ENCODE measurements around the gene GPRIN2. TPM values are rescaled to one million over a fixed set of nuclear protein-coding genes. Genes with fewer than 3 reads are reported as not detected.

The GPRIN2 gene
- polyA plus RNA-seq, 1 donor from 2014 or later = 7.1 TPM

DNA sequence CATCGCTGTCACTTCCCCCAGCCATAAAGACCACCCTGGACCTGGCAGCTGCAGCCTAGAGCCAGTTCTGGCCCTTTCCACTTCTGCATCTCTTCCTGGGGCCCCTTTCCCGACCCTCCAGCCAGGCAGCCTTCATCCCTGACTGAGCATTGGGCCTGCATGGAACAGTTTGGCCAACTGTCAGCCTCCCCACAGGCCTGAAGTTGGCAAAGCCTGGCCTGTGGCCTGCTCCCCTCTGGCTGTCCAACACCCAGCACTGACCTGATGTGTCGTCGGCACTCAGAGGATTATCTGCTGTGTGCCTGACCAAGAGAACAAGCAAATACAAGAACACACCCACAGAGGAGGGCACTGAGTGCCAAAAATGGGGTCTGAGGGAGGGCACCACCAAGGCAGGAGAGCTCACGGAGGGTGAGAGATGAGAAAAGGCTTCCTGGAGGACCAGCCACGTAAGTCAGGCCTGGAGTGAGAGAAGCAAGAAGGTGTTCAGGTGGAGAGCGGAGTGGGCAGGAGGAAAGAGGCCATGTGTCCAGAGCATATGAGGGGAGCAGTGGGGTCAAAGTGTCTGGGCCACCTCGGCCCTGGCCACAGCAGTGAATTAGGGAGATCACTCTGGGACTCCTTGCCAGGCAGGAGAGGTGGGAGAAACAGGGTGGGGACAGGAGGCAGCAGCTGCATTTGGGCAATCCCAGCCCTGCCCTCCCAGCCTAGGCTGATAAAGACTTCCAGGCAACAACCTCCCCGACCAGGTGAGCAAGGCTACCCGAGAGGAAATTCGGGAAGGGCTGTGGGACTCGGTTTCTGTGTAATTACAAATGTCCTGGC lies 4.5 kb downstream of the GPRIN2 start:
- H4K20me1 ChIP-seq (ENCODE audit: insufficient read depth) = no peaks in the 10 kb centered on the region
- H2AFZ ChIP-seq (ENCODE audit: low read depth, low read length) = no peak overlapping the region

DNA sequence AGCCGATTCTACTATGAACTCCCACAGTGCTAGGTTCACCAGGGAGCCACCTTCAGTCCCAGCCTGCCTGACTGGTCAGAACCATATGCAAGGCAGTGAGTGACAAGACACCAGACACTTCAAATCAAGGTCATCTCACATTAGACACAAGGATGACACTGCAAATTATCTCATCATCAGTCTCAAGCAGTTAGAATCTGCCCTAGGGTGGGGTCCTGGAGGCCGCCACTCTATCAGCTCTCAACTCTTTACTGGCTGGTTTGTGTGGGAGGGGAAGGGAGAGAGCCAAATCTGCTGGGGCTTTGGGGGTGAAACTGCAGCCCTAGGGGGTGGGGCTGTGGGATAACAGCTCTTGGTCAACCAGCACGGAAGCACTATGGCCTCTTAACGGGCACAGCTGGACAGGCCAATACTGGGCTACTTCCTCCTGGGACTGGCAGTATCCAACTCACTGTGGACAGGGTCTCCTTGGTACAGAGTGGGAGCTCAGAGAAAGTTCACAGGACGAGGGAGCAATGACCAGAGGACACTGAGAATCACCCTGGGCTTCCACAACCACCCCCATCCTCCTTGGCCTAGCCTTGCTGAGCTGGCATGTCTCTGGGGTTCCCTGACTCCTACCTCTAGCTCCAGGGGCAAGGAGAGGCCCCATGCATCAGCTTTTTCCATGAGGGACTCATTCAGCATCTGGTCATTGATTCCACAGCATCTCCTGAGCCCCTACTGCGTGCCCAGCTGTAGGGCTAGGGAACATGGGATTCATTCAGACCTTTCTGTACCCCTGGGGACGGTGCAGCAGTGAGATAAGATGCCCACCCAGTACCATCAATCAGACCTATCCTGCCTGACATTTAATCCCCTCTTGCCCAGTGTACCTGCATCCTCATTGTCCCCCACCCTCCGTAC lies 5.4 kb downstream of the GPRIN2 start:
- Histone ChIP-seq H3K4me3 (ENCODE audit: low read length) (no peak overlapping the region), H3K79me2 (replicated peaks; ENCODE audit: insufficient read depth, low read length) (no peaks in the 10 kb centered on the region), H3K27ac (ENCODE audit: low read length) (no peak overlapping the region), H3K4me2 (ENCODE audit: low read length) (no peak overlapping the region), H3K27me3 (ENCODE audit: insufficient read depth, low read depth, low read length) (peaks cover 6% of the 10 kb centered on the region), H3K9me3 (ENCODE audit: low read length) (no peaks in the 10 kb centered on the region), H3F3A (ENCODE audit: insufficient read depth, low read length, poor library complexity, severe bottlenecking) (no peaks in the 10 kb centered on the region), H3K36me3 (ENCODE audit: insufficient read depth, low read length) (no peaks in the 10 kb centered on the region), H3K9me2 (ENCODE audit: insufficient read depth, low read length) (no peaks in the 10 kb centered on the region), H3K9ac (ENCODE audit: low read length) (no peak overlapping the region), H2AFZ (ENCODE audit: low read depth, low read length) (no peak overlapping the region), H4K20me1 (ENCODE audit: insufficient read depth) (no peaks in the 10 kb centered on the region)
- TF ChIP-seq RAD21 (conservative IDR thresholded peaks at IDR 0.05) = no peak
- TF ChIP-seq, protein P1, sequence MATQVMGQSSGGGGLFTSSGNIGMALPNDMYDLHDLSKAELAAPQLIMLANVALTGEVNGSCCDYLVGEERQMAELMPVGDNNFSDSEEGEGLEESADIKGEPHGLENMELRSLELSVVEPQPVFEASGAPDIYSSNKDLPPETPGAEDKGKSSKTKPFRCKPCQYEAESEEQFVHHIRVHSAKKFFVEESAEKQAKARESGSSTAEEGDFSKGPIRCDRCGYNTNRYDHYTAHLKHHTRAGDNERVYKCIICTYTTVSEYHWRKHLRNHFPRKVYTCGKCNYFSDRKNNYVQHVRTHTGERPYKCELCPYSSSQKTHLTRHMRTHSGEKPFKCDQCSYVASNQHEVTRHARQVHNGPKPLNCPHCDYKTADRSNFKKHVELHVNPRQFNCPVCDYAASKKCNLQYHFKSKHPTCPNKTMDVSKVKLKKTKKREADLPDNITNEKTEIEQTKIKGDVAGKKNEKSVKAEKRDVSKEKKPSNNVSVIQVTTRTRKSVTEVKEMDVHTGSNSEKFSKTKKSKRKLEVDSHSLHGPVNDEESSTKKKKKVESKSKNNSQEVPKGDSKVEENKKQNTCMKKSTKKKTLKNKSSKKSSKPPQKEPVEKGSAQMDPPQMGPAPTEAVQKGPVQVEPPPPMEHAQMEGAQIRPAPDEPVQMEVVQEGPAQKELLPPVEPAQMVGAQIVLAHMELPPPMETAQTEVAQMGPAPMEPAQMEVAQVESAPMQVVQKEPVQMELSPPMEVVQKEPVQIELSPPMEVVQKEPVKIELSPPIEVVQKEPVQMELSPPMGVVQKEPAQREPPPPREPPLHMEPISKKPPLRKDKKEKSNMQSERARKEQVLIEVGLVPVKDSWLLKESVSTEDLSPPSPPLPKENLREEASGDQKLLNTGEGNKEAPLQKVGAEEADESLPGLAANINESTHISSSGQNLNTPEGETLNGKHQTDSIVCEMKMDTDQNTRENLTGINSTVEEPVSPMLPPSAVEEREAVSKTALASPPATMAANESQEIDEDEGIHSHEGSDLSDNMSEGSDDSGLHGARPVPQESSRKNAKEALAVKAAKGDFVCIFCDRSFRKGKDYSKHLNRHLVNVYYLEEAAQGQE (IDR thresholded peaks at IDR 0.05; ENCODE audit: borderline replicate concordance) = no peak
- TF ChIP-seq EZH2 (IDR thresholded peaks at IDR 0.05; ENCODE audit: borderline replicate concordance, insufficient read depth, low read length, poor library complexity, severe bottlenecking) = no peak
- TF ChIP-seq SMC3 (conservative IDR thresholded peaks at IDR 0.05; ENCODE audit: poor library complexity) = no peak
- TF ChIP-seq TAF1 (IDR thresholded peaks at IDR 0.05; ENCODE audit: low read depth) = no peak
- TF ChIP-seq EP300 (conservative IDR thresholded peaks at IDR 0.05; ENCODE audit: poor library complexity, severe bottlenecking) = no peak

More for the DNA sequence above, 4.5 kb downstream of the GPRIN2 start:
- Histone ChIP-seq H3K4me3 (ENCODE audit: low read length) (no peak overlapping the region), H3K79me2 (replicated peaks; ENCODE audit: insufficient read depth, low read length) (no peaks in the 10 kb centered on the region), H3K9ac (ENCODE audit: low read length) (no peak overlapping the region), H3K4me2 (ENCODE audit: low read length) (no peak overlapping the region), H3K27me3 (ENCODE audit: insufficient read depth, low read depth, low read length) (peaks cover 14% of the 10 kb centered on the region), H3K27ac (ENCODE audit: low read length) (no peak overlapping the region), H3K9me2 (ENCODE audit: insufficient read depth, low read length) (no peaks in the 10 kb centered on the region), H3F3A (ENCODE audit: insufficient read depth, low read length, poor library complexity, severe bottlenecking) (no peaks in the 10 kb centered on the region), H3K36me3 (ENCODE audit: insufficient read depth, low read length) (no peaks in the 10 kb centered on the region), H3K9me3 (ENCODE audit: low read length) (no peaks in the 10 kb centered on the region)
- no peak for TF ChIP-seq MXI1 (conservative IDR thresholded peaks at IDR 0.05; ENCODE audit: poor library complexity, severe bottlenecking)
- TF ChIP-seq, protein P1 (IDR thresholded peaks at IDR 0.05; ENCODE audit: borderline replicate concordance) = no peak
- no peak for TF ChIP-seq RAD21 (conservative IDR thresholded peaks at IDR 0.05)
- TF ChIP-seq, protein P2, sequence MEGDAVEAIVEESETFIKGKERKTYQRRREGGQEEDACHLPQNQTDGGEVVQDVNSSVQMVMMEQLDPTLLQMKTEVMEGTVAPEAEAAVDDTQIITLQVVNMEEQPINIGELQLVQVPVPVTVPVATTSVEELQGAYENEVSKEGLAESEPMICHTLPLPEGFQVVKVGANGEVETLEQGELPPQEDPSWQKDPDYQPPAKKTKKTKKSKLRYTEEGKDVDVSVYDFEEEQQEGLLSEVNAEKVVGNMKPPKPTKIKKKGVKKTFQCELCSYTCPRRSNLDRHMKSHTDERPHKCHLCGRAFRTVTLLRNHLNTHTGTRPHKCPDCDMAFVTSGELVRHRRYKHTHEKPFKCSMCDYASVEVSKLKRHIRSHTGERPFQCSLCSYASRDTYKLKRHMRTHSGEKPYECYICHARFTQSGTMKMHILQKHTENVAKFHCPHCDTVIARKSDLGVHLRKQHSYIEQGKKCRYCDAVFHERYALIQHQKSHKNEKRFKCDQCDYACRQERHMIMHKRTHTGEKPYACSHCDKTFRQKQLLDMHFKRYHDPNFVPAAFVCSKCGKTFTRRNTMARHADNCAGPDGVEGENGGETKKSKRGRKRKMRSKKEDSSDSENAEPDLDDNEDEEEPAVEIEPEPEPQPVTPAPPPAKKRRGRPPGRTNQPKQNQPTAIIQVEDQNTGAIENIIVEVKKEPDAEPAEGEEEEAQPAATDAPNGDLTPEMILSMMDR (IDR thresholded peaks at IDR 0.05; ENCODE audit: poor library complexity, severe bottlenecking) = no peak
- TF ChIP-seq TAF1 (IDR thresholded peaks at IDR 0.05; ENCODE audit: low read depth) = no peak
- no peak for TF ChIP-seq EP300 (conservative IDR thresholded peaks at IDR 0.05; ENCODE audit: poor library complexity, severe bottlenecking)
- TF ChIP-seq SMC3 (conservative IDR thresholded peaks at IDR 0.05; ENCODE audit: poor library complexity) = no peak
- TF ChIP-seq EZH2 (IDR thresholded peaks at IDR 0.05; ENCODE audit: borderline replicate concordance, insufficient read depth, low read length, poor library complexity, severe bottlenecking) = no peak
- TF ChIP-seq POLR2AphosphoS5 (IDR thresholded peaks at IDR 0.05) = no peak

Measured in neural cell (in vitro differentiated cells).